ENCODE measurements around the gene RAB11B. TPM values are rescaled to one million over a fixed set of nuclear protein-coding genes. Genes with fewer than 3 reads are reported as not detected.

RAB11B gene
- total and polyA plus RNA-seq, 2 of the 13 experiments (the other 11 are each of a cell fraction or from before 2014, with no cell fraction given): 6.0 to 28.4 TPM

DNA sequence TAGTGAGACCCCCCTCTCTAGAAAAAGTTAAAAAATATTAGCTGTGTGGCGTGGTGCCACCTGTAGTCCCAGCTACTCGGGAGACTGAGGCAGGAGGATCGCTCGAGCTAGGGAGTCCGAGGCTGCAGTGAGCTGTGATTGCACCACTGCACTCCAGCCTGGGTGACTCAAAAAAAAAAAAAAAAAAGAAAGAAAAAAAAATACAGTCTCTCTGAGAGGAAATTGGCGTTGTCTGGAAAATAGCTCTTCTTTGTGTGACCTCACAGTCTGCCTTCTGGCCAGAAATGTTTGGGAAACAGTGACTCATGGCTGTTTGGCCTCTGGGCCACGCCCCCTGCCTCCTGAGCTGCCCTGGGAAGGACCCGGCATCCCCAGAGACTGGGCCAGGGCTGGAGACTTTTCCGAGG, 33.7 kb downstream of the RAB11B start (continued):
- no peak for TF ChIP-seq GLI4 (CRISPR knock-in tag; IDR thresholded peaks at IDR 0.05; ENCODE audit: borderline replicate concordance)
- 0 out of 2 replicates have a peak, but pooled peaks have one; percentile 17 for TF ChIP-seq HDAC1 (CRISPR knock-in tag; IDR thresholded peaks at IDR 0.05)
- TF ChIP-seq ZNF24 (IDR thresholded peaks at IDR 0.05): no peak
- TF ChIP-seq ZNF354B (CRISPR knock-in tag; IDR thresholded peaks at IDR 0.05): no peak
- no peak for TF ChIP-seq KDM2A (CRISPR knock-in tag; IDR thresholded peaks at IDR 0.05; ENCODE audit: borderline replicate concordance, low read depth)
- no peak for TF ChIP-seq ZNF44 (CRISPR knock-in tag; IDR thresholded peaks at IDR 0.05)
- no peak for TF ChIP-seq GABPA (IDR thresholded peaks at IDR 0.05; ENCODE audit: low read depth, low read length)
- TF ChIP-seq GABPA (CRISPR knock-in tag; IDR thresholded peaks at IDR 0.05; ENCODE audit: low read depth): no peak
- 0 out of 2 replicates have a peak, but pooled peaks have one; percentile 52 for TF ChIP-seq MED1 (CRISPR knock-in tag; IDR thresholded peaks at IDR 0.05)
- TF ChIP-seq ATF3 (CRISPR knock-in tag; IDR thresholded peaks at IDR 0.05): peak; percentile 82
- TF ChIP-seq ZBTB26 (CRISPR knock-in tag; IDR thresholded peaks at IDR 0.05; ENCODE audit: borderline replicate concordance): no peak
- no peak for TF ChIP-seq TMF1 (CRISPR knock-in tag; IDR thresholded peaks at IDR 0.05; ENCODE audit: low read depth)
- TF ChIP-seq ZSCAN29 (CRISPR knock-in tag; conservative IDR thresholded peaks at IDR 0.05): no peak
- no peak for TF ChIP-seq ZNF317 (CRISPR knock-in tag; IDR thresholded peaks at IDR 0.05)
- no peak for TF ChIP-seq SNAPC4 (CRISPR knock-in tag; IDR thresholded peaks at IDR 0.05)
- TF ChIP-seq MTA3 (CRISPR knock-in tag; IDR thresholded peaks at IDR 0.05): no peak
- TF ChIP-seq ZNF83 (CRISPR knock-in tag; IDR thresholded peaks at IDR 0.05; ENCODE audit: borderline replicate concordance): no peak
- no peak for TF ChIP-seq MAZ (IDR thresholded peaks at IDR 0.05; ENCODE audit: borderline replicate concordance, low read depth, low read length)
- TF ChIP-seq MAZ (CRISPR knock-in tag; IDR thresholded peaks at IDR 0.05; ENCODE audit: low read depth): no peak
- TF ChIP-seq ARID5B (CRISPR knock-in tag; IDR thresholded peaks at IDR 0.05): peak; percentile 78
- no peak for TF ChIP-seq ZNF879 (CRISPR knock-in tag; IDR thresholded peaks at IDR 0.05)
- TF ChIP-seq SETDB1 (CRISPR knock-in tag; IDR thresholded peaks at IDR 0.05; ENCODE audit: borderline replicate concordance): no peak
